GM21515 (cell line): ENCODE measurements around the gene GALNT14.
"Not testable (repeated sequence)": the region's sequence is repeated elsewhere in the genome, so short reads cannot be mapped to it uniquely, and the experiment has no call there.

Experiments
- ATAC-seq: cut with Tn5 transposase; IDR thresholded peaks from one replicate; pipeline ENCODE4 v1.9.1; 2021; ENCODE audit not compliant: unreplicated experiment

Gene GALNT14, protein sequence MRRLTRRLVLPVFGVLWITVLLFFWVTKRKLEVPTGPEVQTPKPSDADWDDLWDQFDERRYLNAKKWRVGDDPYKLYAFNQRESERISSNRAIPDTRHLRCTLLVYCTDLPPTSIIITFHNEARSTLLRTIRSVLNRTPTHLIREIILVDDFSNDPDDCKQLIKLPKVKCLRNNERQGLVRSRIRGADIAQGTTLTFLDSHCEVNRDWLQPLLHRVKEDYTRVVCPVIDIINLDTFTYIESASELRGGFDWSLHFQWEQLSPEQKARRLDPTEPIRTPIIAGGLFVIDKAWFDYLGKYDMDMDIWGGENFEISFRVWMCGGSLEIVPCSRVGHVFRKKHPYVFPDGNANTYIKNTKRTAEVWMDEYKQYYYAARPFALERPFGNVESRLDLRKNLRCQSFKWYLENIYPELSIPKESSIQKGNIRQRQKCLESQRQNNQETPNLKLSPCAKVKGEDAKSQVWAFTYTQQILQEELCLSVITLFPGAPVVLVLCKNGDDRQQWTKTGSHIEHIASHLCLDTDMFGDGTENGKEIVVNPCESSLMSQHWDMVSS

DNA sequence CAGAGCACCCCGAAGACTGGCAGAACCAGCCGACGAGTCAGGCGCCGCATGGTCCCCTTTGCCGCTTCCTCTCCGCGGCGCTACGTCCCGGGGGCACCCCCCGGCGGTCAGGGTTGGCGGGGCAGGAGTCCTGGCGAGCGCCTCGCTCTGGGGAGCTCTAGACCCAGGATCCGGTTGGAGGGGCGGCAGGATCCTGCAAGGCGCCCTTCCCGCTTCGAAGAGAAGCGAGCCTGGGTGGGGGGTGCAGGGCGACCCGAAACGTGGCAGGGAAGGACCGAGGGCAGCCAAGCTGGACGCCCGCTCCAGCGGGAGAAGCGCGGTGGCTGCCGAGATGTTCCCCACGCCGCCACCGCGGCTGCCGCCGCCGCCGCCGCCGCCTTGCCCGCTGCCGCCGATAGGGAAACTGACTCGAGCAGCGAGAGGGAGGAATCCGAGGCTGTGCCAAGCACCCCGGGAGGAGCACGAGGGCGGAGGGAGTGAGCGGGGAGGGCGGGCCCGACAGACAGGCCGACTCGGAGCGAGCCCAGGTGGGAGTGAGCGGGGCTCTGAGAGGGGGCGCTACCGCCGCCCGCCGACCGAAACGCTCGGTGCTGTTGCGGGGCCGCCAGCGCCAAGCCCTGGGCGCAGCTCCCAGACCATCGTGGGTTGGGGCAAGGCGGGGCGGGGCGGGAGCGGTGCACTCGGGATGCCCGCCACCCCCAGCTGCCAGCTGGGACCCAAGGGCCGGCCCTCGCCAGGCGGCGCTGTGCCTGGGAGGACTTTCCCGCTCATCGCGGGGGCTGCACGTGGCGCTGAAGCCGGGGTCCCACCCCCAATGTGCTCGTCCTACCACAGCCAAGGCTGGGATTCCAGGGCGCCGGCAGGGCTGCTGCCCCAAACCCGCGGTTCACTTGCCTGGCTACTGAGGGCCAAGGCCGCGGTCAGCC is at the start of gene GALNT14:
Gene GALNT14 (minus strand): TSS at position 404 of the 926 bp plus-strand sequence. CDS start 354 bp downstream, at position 50.
- ATAC-seq: no peak

DNA sequence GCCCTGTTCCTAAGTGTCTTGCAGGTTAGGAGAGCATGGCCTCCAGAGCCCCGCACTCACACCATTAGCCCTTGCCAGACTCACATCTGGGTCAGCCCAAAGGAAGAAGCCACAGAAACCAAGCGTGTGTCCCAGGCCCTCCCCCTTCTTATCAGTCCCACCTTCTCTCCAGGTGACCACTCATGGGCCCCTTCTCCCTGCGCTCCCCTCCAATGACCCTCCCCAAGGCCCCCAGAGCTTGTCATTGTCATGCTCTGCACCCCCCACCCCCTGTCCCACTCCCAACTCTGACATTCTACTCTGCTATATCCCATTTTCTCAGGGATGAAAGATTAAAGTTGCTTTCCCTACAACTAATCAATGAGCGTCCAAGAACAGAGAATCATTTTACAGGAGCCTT is 48.9 kb upstream of the GALNT14 start:
- no peak for ATAC-seq

DNA sequence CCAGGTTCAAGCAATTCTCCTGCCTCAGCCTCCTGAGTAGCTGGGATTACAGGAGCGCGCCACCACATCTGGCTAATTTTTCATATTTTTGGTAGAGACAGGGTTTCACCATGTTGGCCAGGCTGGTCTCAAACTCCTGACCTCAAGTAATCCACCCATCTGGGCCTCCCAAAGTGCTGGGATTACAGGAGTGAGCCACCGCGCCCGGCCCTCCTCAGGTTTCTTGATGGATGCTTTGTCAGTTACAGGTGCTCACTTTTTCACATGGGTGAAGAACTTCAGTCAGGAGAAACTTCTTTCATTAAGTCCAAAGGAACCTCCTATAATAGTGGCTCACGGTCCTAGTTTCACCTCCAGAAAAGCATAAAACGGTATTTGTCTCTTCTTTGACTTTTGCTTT is 45.7 kb upstream of the GALNT14 start:
- ATAC-seq: not testable (repeated sequence)

DNA sequence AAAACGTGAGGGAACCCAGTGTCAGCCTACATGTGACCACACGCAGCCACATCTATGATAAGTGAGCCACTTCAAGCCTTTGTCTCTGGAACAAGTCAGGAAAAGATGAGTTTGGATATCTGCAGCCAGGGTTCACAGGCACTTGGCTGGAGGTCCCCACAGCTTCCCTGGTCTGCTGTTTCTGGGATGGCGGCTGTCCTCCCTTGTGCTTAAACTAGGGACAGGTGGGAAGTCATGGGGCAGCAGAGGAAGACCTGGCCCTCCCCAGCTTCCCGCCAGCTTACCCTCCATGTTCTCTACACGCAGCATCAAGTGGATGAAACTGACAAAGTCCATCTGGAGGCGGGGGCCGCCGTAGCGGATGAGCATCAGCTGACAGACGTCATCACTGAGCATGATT is 38.5 kb upstream of the GALNT14 start:
- ATAC-seq: no peak

DNA sequence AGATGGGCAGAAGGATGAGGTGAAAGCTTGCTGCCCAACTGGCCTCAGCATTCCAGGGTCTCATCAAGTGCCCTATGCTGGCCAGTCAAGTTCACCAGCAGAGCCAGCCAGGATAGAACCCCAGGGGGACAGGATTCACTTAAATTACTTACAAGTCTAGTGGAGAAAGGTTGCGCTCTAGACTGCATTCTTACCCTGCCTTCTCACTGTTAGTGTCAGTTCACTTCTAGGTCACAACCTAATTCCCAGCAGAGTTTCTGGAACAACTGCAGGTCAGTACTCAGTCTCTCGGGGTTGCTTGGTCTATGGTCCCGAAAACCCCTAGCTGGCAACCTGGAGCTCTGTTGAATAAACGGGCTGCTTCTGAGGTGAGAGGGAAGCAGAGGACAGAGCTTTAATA is 32.9 kb upstream of the GALNT14 start:
- ATAC-seq: no peak

DNA sequence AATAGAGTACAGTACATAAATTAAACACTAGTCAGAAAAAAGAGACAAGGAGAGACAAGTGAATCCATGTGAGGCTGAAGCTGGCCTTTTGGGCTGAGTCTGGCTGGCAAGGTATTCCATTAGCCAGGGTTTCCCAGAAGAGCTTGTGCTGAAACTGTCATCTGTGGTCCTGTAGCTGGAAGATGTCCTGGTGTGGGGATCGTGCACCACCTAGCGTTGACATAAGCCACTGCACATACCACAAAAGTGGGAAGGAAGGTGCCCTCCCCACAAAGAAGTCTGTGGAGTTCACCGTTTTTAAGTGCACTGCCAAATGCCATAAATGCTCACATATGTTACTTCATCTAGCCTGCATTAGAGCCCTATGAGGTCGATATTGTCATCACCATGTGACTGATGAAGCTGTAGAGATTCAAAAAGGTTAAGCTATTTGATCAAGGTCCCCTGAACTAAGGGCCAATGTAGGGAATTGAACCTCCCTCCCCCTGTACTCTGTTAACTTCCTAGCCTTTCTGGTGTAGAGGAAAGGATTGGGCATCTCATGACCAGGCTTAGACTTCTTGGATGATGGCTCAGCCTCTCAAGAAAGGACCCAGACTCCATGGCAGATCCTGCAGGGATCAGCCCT is 31.9 kb upstream of the GALNT14 start:
- peak; percentile 68 for ATAC-seq

DNA sequence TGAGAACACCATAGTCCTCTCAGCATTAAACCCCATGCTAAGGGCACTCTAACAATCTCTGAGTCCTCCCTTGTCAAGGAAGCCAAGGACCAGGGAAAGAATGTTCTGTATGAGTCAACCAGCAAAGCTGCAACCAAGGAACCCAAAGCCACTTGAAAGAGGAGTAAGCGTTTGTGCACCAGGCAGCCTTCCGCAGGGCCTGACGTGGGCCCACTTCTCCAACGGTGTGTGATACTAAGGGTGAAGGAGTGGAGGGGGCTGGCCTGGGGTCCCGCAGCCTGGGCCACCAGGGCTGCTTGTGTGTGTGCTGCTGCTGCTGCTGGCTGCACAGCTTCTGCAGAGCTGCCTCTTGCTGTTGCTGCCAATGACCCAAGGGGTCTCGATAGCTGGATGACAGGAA is 30.1 kb upstream of the GALNT14 start:
- no peak for ATAC-seq

DNA sequence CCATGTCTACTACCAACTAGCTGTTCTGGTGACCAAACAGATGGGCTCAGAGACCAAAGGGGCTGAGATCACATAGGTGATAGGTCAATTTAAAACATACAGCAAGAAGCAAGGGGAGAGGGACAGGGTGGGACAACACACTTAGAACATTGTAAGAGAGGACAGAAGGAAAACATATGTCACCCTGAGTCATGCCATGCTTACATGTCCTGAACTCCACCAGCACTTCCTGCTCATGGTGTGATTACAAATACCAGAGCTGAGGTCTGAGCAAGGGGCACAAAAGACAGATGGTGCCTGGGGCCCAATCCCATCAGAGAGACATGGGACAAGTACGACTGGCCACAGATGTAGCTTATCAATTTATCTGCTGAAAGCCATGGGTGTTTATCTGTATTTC is 28.7 kb upstream of the GALNT14 start:
- no peak for ATAC-seq

DNA sequence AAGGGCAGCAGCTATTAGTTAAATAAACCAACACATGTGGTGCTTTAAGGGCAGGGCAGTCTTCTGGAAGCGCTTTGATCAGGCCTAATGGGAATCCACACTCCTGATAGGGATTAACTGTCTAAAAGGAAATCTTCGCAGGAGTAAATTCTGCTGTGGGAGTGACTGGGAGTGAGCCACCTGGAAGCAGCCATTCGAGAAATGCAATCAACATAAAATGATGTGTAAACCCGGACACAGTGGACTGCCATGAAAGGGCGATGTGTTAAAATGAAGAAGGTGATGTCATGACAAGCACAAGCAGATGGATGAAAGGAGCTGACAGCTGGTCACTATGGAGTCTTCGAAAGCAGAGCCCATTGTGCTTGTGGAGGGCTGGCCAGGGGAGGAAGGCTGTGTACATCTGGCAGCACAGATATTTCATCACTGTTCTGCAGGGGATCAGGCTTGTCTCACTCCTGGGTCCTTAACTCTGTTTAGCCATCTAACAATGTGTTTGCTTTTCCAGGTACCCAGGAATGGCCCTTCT is 24.8 kb upstream of the GALNT14 start:
- ATAC-seq: no peak

DNA sequence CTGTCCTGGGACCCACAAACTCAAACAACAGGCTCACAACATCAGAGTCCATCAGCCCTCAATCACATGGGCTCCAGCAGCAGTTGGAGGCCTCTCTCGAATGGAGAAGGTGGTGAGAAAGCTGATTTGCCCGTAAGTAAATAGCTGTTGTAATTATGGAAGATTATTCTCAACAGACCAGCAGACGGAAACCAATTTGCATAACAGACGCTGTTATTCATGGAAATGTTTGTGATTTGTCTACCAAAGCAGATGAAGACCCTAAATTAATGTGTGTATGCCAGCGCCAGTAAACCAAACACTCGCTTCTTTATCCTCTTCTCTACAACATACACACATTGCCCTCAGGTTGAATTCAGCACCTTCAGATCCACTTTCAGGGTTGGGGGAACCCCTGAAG is 23.4 kb upstream of the GALNT14 start:
- no peak for ATAC-seq

DNA sequence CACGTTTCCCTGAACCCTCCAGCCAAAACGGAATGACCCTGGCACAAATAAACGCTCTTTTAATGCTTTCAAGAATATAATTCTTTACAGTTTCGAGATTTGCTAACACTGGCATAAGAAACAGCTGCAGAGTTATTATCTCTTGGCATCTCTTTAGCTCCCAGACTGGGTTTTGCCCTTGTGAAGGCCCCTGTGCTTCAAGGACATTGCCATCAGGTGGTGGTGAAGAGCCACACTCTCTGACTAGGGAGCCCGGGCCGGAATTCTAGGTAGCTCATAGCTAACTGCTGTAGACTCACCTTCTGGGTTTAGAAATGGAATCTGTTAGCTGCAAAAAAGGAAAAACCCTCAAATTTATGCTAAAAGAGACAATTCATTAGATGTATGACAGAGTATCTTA is 13.3 kb upstream of the GALNT14 start:
- ATAC-seq: no peak

DNA sequence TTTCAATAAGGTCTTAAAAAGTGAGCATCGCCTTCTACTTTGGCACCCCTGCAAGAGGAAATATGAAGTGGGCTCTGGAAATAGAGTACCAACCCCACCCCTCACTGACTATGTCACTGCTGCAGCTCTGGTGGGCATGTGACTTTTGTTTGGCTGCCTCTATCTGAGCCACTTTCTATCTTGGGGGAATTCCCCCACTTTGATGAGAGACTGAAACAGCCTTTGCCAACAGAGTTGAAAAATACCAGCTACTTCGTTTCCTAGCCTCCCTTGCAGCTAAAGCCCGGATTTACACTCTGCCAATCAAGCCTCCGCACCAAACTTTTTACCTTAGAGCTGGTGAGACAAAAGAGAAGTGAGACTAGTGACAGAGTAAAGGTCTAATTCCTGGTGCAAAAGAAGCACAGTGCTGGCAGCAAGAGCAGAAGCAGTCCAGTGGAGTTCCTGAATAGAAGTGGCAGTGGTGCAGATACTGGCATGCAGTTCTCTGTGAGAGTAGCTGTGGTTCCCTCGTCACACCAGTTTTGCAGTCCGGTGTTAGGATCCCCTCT is 12.0 kb upstream of the GALNT14 start:
- no peak for ATAC-seq

DNA sequence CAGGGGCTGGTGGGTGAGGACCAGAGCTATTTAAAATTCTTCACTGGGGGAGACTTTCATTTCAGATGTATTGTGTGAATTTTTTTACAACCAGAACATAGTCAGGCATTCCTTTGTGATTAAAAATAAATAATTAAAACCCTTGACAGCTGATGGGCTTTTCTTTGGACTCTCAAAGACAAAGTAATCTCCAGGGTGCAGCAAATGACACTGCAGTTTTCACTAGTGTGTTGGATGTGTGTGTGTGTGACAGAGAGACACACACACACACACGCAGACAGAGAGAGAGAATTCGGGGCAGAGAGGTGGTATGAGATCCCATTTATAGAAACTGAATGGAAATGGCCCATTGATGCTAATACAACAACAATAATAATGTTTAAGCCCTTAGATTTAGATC is 10.3 kb upstream of the GALNT14 start:
- no peak for ATAC-seq

DNA sequence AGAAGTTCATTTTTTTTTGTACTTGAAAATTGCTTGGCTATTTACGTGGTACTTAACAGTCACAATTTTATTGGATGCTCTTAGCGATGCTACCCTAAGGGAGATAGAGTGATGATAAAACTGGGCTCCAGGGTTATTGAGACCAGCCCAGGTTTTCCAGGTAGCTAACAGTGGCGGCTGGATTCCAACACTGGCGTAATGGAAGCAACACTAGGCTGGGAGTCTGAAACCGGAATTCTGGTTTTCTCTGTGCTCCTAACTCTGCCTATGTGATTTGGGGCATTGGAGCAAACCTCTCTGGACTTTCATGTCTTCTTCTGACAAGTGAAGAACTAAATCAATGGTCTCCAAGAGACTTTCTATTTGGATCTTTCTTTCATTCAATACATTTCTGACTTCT is 9.4 kb upstream of the GALNT14 start:
- ATAC-seq: no peak

DNA sequence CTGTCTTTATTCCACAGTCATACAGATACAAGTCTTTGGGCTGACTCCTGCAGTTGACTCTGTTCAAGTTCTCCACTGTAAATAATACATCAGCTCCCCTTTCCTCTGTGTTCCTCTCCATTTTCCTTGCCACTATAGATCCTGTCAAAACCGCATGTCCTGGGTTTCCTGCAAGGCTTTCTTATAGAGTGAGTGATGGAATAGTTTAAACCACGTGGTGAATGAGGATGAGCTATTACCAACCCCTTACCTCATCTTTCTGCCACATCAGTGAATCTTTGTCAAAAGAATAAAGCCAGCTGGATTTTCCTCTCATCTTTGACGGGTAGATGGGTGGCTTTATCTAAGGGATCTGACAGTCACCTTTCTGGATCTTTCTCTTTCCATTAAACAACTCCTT is 3.9 kb upstream of the GALNT14 start:
- no peak for ATAC-seq

DNA sequence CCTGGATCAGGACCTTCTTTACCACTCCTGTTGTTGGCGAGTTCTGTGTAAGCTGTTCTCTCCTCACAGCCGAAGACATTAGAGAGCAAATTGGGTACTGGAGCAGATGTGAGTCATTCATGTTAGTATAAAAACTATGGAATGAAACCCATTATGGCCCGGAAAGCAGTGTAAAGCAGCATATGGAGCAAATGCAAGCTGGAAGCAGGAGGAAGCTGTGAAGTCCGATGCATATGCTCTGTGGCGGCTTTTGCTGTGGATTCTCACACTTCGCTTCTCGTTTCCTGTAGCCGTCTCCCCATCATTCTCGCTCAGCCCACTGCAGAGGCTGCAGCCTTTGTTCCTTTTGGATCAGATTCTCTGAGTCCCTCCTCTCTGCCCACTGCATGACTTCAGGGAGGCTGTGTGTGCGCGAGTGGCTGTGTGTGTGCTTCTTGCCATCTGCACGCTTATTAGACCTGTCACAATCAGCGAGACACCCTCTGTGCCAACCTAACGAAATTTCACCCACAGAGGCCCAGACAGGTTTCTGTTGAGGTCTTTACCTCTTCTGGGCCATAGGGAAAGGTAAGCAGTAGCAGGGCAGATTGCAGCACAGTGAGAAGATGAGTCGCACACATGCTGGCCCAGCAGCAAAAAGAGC is 3.3 kb upstream of the GALNT14 start:
- ATAC-seq: no peak

DNA sequence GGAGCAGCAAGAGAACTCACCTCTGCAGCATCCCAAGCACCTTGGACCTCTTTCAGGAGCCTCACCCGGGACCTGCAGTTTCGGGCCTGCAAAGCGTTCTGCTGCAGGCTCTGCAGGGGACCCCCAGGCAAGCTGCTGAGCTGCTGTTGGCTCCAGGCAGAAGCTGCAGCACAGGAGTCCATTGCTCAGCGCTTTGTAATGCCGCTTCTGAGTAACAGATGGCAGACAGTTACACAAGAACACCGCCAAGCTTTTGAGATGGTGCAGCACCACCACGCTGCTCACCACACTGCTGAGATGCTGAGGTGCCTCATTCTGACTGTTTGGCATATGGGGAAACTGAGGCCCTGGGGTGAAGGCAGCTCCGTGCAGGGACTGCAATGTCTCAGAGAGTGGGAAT is 1.9 kb upstream of the GALNT14 start:
- no peak for ATAC-seq

DNA sequence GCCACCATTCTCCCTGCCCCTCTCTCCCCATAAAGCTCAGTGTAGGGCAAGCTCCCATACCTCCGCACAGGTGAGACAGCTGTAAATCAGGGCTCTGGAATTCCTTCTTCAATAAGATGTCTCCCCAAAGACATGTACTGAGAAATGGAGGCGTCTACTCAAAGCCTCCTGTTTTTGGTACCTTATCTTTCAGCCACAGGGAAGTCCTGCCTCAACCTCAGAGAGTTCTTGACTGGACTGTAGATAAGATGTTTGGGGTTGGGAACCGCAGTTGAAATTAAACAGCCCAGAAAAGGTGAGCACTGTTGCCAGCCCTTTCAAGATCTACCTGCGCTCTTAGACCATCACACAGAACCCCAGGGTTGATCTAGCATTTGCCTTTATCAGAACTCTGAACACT is 1.4 kb upstream of the GALNT14 start:
- no peak for ATAC-seq

DNA sequence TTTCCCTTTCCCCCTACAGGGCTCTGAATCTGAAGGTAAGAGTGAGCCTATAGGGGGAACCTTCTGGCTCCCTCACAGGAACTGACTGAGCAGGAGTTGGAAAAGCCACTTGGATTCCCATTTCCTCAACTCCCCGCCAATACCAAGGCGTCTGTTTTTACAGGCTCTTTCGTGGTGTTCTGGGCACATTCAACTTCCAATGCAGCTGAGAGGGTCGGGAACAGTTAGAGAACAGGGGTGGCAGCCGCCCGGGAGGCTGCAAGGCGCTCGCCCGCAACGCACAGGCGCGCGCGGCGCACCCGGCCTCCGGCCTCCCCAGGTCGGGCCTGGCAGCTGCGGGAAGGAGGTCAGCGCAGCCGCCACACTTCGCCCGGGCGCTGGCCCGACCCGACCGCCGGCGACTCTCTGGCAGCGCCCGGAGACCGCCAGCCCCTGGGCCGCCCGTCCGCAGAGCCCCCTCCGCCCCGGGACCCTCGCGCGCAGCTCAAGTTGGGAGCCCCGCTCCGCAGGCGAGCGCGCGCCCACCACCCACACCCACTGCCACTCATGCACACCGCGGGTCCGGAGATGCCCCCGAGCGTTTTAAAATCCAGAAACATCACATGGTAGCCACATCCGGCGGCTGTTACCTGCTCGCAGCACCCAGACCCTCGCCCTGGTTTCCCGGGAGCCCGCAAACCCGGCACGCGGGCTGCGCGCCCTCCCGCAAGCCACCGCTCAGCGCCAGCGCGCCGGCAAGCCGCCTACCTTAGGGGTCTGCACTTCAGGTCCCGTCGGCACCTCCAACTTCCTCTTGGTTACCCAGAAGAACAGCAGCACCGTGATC is 816 bp downstream of the GALNT14 start:
- no peak for ATAC-seq
